Measurements from ENCODE around the gene FAM241A. TPM values are rescaled to one million over a fixed set of nuclear protein-coding genes. Genes with fewer than 3 reads are reported as not detected.

FAM241A gene
- total and polyA plus RNA-seq, 2 of the 13 experiments (the other 11 are each of a cell fraction or from before 2014, with no cell fraction given): 0.61 to 0.69 TPM

DNA sequence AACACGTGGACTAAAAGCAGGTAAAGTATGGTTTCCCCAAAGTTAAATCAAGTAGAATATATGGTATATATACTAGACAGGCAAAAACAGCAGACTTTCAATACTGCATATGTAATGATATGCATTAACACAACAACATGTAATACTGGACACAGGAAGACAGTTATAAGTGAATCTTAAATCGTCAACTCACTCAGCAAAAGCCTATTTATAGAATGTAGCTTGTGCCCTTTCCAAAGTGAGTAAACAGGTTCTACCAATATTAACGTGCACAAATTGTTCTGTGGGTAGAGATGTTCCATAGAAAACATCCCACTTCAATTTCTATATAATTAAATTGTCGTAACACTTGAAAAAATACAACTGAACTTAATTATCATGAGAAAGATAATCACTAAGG is 30.6 kb downstream of the FAM241A start:
- BruUV-seq (replicated peaks): no TSS peak
- Histone ChIP-seq H3K4me1 (ENCODE audit: insufficient read depth, low read length) (no peaks in the 10 kb centered on the region), H3K9me3 (ENCODE audit: low read length) (no peaks in the 10 kb centered on the region), H3K36me3 (replicated peaks in 1 of 2; ENCODE audit: control insufficient read depth in 1 of 2, insufficient read depth in 2 of 2, low read length in 2 of 2) (no peaks in the 10 kb centered on the region; a peak in 1 of 5 replicates), H3K79me2 (ENCODE audit: insufficient read depth, low read length) (no peaks in the 10 kb centered on the region), H3K9ac (ENCODE audit: insufficient read depth, low read depth, low read length) (no peak overlapping the region), H3K27ac (ENCODE audit: extremely low read length, insufficient read depth, low read length) (no peak overlapping the region), H2AFZ (ENCODE audit: low read length) (no peak overlapping the region), H4K20me1 (ENCODE audit: insufficient read depth, low read length) (no peaks in the 10 kb centered on the region), H3K4me2 (ENCODE audit: low read depth, low read length) (no peak overlapping the region), H3K4me3 (replicated peaks in 1 of 3; ENCODE audit: insufficient read depth in 1 of 3, low read depth in 2 of 3, low read length in 3 of 3) (no peak overlapping the region), H3K27me3 (ENCODE audit: control insufficient read depth in 1 of 2, insufficient read depth in 2 of 2, low read length in 2 of 2) (no peaks in the 10 kb centered on the region; a peak in 1 of 5 replicates)
- DNase-seq (ENCODE audit: low spot score): no peak
- ChIA-PET POLR2A (no interaction called here), CTCF (ENCODE audit: low intra/inter-chr PET ratio, low total read pairs) (no interaction called here)
- WGBS (ENCODE audit: low lambda C conversion rate): 94% methylated on average over 4 of the region's 4 CpGs
- ATAC-seq: no peak
- intact Hi-C loops (cut with micrococcal nuclease; ENCODE audit: unreplicated experiment) (no loop called here), in situ Hi-C loops (cut with HindIII; ENCODE audit: extremely low pct_ligation_motif_present, low pct_unique_long_range_greater_than_20kb) (no loop called here)
- FAIRE-seq: no peak
- TF ChIP-seq, protein P1, sequence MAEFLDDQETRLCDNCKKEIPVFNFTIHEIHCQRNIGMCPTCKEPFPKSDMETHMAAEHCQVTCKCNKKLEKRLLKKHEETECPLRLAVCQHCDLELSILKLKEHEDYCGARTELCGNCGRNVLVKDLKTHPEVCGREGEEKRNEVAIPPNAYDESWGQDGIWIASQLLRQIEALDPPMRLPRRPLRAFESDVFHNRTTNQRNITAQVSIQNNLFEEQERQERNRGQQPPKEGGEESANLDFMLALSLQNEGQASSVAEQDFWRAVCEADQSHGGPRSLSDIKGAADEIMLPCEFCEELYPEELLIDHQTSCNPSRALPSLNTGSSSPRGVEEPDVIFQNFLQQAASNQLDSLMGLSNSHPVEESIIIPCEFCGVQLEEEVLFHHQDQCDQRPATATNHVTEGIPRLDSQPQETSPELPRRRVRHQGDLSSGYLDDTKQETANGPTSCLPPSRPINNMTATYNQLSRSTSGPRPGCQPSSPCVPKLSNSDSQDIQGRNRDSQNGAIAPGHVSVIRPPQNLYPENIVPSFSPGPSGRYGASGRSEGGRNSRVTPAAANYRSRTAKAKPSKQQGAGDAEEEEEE (CRISPR knock-in tag; IDR thresholded peaks at IDR 0.05; ENCODE audit: borderline replicate concordance): no peak
- TF ChIP-seq SMC3 (IDR thresholded peaks at IDR 0.05; ENCODE audit: low read length) (no peak), RFXAP (CRISPR knock-in tag; IDR thresholded peaks at IDR 0.05; ENCODE audit: borderline replicate concordance) (no peak), ZFP36L2 (CRISPR knock-in tag; IDR thresholded peaks at IDR 0.05) (no peak), POLR2AphosphoS2 (IDR thresholded peaks at IDR 0.05; ENCODE audit: low read depth, low read length) (no peak), ZFYVE20 (CRISPR knock-in tag; IDR thresholded peaks at IDR 0.05; ENCODE audit: borderline replicate concordance, low read depth) (no peak), ZNF142 (CRISPR knock-in tag; IDR thresholded peaks at IDR 0.05) (no peak), SIN3A (IDR thresholded peaks at IDR 0.05; ENCODE audit: borderline replicate concordance, low read depth, low read length) (no peak), ZNF746 (CRISPR knock-in tag; IDR thresholded peaks at IDR 0.05) (no peak), SKI (IDR thresholded peaks at IDR 0.05; ENCODE audit: partially characterized antibody) (no peak), LRRFIP1 (CRISPR knock-in tag; conservative IDR thresholded peaks at IDR 0.05) (no peak)
- TF ChIP-seq, protein P2, sequence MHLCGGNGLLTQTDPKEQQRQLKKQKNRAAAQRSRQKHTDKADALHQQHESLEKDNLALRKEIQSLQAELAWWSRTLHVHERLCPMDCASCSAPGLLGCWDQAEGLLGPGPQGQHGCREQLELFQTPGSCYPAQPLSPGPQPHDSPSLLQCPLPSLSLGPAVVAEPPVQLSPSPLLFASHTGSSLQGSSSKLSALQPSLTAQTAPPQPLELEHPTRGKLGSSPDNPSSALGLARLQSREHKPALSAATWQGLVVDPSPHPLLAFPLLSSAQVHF (CRISPR knock-in tag; IDR thresholded peaks at IDR 0.05): no peak
- TF ChIP-seq, protein P3, sequence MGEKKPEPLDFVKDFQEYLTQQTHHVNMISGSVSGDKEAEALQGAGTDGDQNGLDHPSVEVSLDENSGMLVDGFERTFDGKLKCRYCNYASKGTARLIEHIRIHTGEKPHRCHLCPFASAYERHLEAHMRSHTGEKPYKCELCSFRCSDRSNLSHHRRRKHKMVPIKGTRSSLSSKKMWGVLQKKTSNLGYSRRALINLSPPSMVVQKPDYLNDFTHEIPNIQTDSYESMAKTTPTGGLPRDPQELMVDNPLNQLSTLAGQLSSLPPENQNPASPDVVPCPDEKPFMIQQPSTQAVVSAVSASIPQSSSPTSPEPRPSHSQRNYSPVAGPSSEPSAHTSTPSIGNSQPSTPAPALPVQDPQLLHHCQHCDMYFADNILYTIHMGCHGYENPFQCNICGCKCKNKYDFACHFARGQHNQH (CRISPR knock-in tag; IDR thresholded peaks at IDR 0.05): no peak

Measured in HepG2 (cell line).